ENCODE data around the gene GNAZ. TPM values are rescaled to one million over a fixed set of nuclear protein-coding genes. Genes with fewer than 3 reads are reported as not detected.

Gene GNAZ
- polyA plus RNA-seq, 5 donors = 3.3 to 4.8 (median 4.3) TPM

DNA sequence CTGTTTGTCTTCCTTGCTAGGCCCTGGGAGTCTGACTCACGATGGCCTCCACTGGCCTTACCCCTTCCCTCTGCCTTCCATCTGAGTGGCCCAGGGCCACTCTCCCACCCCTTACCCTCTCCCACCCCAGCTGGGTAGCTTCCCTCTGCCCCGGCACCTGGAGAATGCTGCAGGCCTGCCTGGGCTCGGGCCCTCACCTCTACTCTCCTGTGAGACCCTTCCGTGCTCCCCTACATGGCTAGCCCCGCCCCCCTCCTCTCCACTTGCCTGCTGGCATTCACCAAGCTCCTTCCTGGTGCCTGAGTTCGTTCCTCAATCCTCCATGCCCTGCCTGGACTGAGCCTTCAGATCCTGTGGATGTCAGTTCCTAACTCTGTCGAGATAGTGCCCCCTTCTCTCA lies 83.7 kb downstream of the GNAZ start:
- no peak for DNase-seq

DNA sequence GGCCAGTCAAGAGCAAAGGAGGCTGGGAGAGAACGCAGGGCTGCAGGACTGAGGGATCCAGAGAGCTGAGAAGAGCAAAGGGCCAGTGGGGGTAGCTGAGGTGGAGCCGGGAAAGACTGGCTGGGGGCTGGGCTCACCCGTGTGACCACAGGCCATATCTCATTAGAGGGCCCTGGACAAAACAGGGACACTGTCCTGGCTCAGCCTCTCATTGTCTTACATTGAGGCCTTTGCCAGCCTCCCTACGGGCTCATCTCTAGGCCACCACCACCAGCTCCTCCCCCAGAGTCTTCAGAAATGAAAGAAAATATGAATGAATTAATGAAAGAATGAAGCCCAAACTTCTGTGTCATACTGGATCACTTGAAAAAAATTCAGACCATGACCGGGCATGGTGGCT lies 84.1 kb downstream of the GNAZ start:
- no peak for DNase-seq

DNA sequence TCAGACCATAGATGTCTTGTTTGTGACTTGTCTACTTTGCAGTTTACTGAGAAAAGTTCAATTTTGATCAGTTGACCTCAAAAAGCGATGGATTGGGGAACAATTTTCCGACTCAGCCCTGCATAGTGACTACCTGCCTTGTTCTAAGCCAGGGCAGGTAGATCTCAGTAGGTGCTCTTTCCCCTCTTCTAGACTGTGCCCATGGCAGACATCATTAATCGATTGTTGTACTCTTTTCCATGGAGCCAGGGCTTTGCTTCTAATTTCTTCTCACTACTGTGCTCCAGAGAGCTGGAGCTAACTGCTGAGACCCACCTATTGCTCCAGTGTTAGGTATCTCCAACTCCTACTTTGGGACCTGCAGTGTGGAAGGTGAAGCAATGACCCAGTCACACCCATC lies 84.8 kb downstream of the GNAZ start:
- no peak for DNase-seq

DNA sequence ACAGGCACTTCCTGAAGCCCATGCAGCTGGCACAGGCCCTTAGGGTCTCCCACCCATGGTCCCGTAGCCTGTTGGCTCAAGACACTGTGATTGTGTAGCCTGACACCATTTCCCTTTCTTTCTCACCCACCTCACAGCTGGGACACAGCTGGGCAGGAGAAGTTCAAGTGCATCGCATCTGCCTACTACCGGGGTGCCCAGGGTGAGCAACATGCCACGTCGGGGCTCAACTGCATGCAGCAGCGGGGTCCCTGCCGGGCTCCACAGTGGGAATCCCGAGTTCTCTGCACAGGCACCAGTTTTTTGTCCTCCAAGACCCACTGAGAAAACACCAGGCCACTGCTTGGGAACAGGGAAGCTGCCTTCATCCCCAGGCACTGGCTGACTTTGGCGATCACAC lies 85.5 kb downstream of the GNAZ start:
- no peak for DNase-seq

DNA sequence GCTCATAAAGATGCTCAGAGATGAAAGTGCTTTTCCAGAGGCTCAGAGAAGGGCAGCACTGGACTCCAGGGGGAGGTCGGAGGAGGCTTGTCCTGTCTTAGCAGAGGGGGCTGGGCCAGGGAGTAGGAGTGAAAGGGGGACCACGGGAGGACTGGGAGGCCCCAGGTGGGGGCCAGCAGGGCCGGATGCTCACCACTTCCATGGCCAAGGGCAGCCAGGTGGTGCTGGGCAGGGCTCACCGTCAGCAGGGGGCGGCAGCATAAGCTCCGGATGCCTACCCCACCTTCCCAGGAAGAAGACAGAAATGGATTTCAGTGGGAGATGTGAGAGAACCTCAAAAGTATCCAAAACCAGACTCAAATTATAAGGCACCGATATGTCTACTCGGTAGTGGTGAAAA lies 86.0 kb downstream of the GNAZ start:
- DNase-seq = no peak

DNA sequence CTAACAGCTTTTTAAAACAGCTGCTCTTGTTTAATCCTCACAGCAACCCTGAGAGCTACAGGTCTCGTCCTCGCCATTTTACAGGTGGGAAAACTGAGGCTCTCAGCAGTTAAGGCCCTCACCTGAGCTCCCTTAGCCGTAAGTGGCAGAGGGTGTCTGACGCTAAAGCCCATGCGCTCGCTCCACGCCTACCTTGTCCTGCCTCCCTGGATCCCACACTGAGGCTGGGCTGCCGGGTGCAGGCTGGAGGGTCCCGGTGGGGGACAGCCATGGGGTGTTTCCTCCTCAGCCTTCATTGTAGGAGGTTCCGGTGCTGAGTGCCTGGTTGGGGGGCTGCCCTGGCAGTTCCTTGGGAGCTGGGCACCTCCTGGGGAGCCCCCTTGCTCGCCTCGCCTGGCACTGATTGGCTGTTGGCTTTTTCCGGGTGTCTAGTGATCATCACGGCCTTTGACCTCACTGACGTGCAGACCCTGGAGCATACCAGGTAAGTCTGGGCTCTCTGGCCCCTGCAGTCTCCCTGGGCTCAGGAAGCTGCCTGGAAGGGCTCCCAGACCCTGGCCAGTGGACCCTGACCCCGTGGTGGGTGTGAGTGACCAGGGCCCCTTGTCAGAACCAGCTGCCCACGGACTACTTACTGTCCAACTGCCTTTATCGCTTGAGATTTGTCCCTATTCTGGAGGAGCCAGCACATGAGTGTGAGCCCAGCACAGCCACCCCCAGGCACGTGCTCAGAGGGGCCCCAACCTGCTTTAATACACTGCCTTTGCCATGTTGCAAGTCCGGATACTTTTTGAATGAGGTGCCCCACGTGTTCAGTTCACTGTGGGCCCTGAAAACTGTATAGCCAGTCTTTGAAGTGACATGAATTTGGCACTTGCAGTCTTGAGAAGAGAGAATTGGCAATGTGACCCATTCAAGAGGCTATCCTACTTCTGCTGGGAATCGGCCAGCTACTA lies 87.5 kb downstream of the GNAZ start:
- DNase-seq = no peak

DNA sequence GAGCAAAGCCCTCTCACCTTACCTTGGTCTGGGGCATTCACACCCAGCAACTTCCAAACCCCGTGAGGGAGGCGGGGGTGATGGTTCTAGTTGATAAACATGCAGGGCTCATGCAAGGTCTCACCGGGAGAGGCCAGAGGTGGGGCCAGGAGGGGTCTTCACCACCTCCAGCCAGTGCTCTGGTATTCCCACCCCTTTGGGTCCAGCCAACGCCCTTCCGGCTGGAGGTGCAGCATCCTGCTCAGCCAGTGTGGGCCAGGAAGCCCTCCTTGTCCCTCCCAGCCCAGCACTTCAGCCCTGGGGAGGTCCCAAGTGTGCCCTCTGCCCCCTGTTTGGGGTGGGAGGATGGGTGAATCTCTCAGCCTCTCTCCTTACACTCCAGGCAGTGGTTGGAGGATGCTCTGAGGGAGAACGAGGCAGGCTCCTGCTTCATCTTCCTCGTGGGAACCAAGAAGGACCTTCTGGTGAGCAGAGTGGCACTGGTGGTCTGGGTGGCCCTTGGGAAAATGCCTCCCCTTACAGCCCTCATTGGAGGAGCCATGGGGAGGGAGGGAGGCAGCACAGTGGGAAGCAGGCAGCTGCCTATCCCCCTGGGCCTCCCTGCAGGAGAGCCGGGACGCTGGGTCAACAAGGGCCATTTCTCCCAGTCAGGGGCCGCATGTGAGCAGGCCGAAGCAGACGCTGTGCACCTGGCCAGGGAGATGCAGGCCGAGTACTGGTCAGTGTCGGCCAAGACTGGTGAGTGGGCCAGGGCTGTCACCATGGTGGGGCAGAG lies 88.4 kb downstream of the GNAZ start:
- no peak for DNase-seq

DNA sequence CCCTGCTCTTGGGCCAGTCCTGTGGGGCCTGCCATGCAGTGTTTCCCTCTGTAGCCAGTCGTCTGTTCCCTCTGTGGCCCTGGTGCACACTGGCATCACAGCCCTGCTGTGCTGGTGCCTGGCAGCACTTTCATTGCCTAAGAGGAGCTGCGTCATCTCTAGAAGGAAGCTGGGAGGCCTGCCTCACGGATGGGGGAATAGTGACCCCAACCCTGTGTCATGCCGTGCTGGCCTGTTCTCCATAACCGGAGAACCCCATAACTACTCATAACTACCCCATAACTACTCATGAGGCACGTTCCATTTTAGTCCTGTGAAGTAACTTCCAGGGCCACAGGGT lies 88.9 kb downstream of the GNAZ start:
- no peak for DNase-seq

DNA sequence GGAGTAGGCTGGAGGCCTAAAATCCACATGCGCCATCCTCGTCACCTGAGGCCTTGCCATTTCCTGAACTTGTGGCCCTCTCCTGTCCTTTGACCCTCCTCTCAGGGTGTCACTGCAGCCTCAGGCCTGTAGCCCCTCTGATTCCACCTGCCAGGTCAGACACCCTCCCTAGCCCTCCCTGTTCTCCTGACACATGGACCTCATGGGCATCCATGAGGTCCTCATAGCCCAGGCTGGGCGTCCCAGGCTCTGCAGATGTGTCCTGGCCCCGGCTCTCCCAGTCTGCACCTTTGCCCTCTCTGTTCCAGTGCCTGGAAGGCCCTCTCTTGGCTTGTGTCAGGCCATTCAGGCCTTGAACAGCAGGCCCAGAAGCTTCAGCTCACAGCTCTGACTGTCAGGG lies 90.7 kb downstream of the GNAZ start:
- DNase-seq = no peak

DNA sequence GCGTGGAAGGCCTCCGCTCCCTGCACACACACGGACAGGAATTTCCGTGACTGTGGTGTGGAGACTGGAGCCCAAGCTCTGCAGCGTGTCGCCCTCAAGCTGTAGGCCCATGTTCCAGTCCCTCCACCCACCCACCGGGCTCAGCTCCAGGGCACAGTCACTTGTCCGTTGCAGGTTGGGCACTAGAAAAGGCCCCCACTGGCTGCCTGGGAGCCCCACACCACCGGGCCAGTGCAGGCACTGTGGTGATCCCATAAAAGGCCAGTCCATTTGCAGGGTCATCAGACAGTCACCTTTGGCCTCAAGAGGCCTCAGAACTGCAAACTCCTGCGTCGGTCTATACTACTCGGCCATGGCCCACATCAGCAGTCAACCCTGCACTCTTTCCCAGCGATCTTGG lies 91.3 kb downstream of the GNAZ start:
- DNase-seq = no peak

DNA sequence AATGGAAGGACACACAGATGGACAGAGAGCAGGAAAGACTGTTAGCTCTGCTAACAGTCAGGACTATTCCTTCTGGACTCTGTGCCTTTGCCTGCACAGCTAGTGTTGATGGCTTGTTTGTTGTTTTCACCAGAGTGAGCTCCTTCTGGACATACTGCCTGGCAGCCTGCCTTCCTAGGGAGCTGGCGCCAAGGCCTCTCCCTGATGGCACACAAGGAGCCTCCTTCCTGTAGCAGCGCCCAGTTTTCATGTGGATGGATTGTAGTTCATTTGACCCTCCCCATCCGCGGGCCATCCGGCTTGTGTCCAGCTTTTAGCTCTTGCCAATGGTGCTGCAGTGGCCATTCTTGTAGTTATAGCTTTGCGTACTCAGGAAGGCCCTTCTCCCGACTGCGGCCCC lies 93.3 kb downstream of the GNAZ start:
- no peak for DNase-seq

DNA sequence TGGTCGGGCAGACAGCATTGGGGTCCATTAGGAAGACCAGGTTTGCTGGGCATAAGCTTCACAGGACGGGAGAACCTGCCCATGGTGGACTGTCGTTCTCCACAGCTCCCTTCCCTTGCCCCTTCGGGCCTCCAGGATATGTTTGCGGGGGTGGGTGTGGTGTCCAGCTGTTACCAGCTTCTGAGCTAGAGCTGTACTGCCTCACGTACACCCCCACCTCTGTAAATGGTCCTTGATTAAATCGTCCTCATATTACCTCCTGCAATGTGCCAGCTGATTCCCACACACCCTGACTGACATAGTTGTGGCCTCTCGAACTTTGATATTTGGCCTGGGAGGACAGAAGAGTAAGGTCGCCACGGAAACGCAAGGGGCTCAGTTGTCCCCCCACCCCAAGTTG lies 93.8 kb downstream of the GNAZ start:
- DNase-seq = no peak

DNA sequence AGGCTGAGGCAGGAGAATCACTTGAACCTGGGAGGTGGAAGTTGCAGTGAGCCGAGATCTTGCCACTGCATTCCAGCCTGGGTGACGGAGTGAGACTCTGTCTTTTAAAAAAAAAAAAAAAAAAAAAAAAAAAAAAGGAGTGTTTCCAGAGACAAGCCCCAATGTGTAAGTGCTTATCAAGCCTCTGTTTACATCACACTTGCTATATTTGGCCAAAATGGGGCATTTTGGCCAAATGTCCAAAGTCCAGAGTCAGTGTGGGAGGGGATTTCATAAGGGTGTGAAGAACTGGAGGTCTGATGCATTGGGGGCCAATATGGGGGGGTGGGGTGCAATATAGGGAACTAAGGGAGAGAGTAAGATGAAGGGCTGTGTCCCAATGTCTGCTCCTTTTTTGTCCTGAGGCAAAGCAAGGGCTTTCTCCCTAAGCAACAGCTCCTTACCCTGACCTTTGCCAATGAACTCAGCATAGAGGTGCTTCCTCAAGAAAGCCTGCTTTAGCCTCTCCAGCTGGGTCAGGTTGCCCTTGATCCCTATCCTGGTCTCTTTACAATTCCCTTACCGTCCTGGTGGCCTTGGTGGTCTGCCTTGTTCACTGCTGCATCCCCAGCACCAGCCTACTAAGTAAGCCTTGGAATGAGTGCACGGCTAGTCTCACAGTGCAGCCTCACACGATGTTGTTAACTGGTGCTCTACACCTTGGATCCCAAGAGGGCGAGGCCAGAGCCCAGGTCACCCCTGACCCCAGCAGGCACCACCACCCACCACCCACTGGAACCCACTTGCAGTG lies 95.9 kb downstream of the GNAZ start:
- no peak for DNase-seq

DNA sequence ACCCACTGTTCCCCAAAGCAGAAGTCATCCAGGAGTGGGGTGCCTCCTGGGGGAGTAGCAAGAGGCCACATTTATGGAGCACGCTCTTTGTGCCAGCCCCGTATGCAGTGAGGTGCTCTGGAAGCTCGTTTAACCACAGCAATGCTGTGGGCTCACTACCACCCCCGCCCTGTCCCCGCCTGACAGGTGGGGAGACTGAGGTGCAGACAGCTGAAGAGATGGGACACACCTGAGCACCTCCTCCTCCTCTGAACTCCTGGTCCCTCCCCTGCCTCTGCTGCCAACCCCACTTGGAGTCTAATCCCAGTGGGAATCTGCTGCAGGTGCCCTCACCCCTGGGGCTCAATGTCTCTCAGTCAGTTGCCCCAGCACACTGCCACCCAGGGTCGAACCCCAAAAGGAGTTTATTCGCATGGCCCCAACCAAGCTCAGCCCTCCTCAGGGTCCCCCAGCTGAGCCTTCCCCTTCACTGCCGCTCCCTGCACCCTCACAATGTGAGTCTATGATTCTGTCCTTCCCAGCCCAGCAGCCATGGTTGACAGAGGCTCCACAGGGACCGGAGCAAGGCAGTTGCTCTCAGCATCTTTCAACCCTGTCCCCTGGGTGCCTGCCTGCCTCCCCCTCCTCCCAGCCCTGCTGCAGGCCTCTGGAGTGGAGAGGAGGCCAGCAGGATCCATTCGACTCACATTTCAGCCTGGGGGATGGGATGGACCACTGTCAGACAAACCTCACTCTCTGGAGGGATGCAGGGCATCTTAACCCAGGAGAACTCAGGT lies 96.7 kb downstream of the GNAZ start:
- no peak for DNase-seq

DNA sequence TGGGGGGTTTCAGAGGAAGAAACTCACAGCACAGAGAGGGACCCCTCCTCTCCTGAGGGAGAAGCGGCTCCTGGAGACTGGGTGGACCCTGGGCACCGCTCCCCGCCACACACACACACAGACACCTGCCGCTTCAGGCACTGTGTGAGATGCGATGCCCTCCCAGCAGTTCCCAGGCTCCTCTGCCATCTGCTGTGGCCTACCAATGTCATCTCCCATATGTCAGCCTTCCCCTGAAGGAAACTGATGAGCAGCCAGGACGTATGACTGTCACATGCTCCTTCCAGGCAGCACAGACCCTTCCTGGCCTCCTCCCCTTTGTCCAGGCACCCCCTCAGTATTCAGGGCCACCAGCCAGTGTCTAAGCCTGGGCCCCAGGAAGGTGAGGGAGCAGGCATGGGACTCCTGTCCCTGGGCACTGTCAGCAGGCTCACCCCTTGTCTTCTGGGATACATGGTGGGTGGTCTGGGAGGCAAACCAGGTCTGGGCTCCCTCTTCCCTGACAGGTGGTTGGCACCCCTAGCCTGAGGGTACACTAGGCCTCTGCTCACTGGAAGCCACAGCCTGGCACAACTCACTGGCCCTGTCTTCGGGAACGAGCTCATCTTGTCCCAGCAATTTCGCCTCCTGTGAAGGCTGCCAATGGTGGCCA lies 98.2 kb downstream of the GNAZ start:
- no peak for DNase-seq

DNA sequence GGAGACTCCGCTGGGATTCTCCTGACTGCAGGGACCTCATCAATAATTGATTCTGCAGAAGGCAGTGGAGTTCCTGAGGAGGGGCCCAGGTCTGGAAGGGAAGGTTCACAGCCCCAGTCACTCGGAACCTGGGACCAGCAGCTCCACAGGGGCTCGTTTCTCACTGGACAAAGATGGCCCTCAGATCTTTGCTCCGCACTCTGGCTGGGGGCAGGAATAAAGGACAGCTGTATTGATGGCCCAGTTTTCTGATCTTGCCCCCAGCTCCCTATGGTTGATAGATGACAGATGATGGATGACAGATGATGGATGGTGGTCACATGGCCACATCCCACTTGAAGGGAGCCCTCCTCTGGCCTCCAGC lies 98.7 kb downstream of the GNAZ start:
- DNase-seq = no peak

Other genes with a start within 250 kb of the GNAZ start
- gene IGLL5, start 182.7 kb upstream of the GNAZ start, polyA plus RNA-seq (ENCODE audit: insufficient read depth in 1 of 5, insufficient read length in 5 of 5, low replicate concordance in 1 of 5) = under 1 TPM in 3 of 5 donors, not detected in 2; 0.41 to 0.45 (median 0.42) TPM
- gene RSPH14, start 71.5 kb downstream of the GNAZ start, polyA plus RNA-seq (ENCODE audit: insufficient read depth in 1 of 5, insufficient read length in 5 of 5, low replicate concordance in 1 of 5) = 1 to 10 TPM; 2.4 to 5.7 (median 2.9) TPM
- gene RAB36, start 75.0 kb downstream of the GNAZ start, polyA plus RNA-seq (ENCODE audit: insufficient read depth in 1 of 5, insufficient read length in 5 of 5, low replicate concordance in 1 of 5) = 10 to 100 TPM in 2 of 5 donors, 1 to 10 TPM in 3; 6.5 to 13.0 (median 9.6) TPM
- 10 to 100 TPM; 36.6 to 46.3 (median 42.2) TPM for gene BCR, start 110.0 kb downstream of the GNAZ start, polyA plus RNA-seq (ENCODE audit: insufficient read depth in 1 of 5, insufficient read length in 5 of 5, low replicate concordance in 1 of 5)